HG03060 (cell line): Measurements from ENCODE around the gene MUC2.

Source experiments
- ATAC-seq: cut with Tn5 transposase; IDR thresholded peaks from one replicate; pipeline ENCODE4 v1.9.1; 2021; ENCODE audit warnings: low read depth, moderate number of reproducible peaks; ENCODE audit not compliant: unreplicated experiment

The MUC2 gene

DNA sequence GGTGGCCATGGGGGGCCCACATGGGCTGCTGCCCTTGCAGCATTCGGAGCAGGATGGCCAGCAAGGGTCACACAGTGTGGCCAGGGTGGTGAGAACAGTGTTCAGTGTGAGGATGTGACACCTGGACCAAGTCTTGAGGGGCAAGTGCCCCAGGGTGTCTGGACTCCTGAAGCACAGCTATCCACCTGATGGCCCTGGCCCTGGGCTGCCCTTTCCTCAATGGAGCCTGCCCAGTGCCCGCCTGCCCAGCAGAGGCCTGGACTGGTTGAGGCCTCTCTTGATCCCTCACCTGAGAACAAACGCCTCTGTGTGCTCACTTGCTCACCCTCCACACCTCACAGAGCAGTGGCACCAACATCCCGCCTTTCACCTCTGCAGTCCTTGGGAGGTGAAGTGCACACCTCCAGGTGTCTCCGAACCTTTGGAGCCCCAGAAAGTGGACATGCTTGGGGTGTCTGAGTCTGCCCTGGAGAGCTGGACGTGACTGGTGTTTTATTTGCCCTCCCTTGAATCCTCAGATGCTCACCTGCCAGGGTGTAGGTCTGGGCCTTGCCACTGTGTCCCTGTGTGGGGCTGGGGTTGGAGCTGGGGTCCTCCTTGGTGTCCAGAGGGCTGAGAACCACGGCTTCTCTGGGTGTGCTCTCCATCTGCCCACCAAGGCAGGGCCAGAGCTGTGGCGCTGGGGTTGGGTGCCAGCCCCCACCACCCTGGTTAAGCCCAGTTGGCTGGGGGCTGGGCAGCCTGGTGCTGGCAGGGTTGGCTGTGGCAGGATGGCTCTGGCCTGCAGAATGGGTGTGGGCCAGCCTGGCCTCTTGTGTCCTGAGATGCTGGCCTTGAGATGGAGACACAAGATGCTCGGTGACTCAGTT lies 3.8 kb upstream of the MUC2 start:
- ATAC-seq: no peak

DNA sequence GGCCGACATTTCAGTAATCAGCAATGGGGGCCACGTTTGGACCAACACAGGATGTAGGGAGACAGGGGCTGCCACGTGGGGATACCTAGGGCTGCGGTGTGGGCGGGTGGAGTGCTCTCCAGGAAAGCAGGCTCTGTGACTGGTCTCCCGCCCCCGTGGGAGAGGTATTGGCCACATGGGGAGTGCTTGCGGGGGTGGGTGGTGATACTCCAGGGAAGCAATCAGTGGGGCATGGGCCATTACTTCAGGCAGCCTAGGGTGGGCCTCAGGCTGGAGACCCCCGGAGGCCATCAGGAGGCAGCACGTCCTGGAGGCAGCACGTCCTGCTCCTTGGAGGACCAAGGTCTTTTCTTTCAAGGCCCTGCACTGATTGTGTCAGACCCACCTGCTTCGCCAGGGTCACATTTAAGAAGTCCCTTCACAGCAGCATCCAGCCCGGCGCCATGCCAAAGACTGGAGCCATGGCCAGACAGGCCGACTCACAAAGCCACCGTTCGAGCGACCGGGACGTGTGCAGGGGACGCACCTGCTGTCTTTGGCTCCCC lies 3.0 kb upstream of the MUC2 start:
- ATAC-seq: no peak

DNA sequence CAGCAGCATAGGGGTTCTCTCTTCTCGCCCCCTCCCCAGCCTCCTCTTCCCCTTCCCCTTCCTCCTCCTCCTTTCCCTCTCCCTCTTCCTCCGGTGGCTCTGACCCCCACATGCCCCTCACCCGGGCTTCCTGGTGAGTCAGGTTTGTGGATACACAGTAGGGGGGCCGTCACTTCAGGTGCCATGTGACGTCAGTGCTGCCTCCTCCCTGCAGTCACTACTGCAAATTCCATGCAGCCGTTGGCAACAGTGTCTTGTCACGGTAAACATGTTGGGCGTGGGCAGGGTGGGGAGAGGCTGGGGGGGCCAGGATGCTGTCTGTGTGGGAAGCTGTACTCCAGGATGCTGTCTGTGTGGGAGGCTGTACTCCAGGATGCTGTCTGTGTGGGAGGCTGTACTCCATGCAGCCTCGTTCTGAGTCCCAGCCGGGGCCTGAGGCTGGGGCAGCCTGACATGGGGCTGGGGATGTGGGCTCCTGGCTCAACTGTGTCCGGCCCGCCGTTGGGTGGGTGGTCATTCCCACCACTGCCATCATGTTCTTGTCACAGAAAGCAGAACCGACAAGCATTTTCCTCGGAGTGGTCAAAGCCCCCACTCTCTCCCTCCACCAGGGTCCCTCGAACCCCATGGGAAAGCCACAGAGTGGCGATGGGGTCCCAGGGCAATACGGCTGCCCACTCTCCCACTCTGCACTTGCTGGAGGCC lies 2.4 kb upstream of the MUC2 start:
- ATAC-seq: no peak

DNA sequence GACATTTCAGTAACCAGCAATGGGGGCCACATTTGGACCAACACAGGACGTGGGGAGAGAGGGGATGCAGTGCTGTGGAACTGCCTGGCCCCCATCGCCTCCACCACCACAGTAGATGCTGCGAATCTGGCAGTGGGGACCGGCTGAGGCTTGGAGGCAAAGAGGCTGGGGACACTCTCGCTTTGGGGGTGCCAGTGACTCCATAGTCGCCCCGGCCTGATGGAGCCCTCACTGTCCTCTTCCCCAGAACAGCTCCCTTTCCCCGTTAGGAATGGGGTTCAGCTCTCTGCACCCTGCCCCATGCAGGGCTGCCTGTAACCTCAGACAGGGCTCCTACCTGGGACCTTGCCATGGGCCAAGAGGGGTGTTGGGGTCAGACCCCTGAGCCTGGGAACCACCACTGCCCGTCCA lies 1.8 kb upstream of the MUC2 start:
- no peak for ATAC-seq

DNA sequence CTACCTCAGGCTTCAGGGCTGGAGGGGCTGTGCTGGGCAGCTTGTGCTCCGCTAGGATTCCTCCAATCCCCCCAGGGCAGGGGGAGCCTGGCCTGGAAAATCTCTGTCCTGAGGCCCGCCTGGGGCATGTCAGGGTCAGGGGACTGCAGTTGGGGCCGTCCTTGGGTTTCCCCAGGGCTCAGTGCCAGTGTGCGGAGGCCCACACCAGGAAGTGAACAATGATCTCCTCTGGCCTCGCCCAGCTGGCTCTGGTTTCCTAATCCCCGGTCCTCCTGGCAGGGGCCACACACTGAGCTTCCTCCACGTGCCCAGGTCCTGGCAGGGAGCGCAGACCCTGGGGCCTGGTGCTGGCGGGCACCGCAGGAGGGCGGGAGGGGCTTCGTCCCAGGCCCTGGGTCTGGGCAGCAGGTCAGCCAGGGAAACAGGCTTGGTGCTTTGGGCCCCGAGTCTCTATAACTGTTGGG lies 1.4 kb upstream of the MUC2 start:
- ATAC-seq: no peak

DNA sequence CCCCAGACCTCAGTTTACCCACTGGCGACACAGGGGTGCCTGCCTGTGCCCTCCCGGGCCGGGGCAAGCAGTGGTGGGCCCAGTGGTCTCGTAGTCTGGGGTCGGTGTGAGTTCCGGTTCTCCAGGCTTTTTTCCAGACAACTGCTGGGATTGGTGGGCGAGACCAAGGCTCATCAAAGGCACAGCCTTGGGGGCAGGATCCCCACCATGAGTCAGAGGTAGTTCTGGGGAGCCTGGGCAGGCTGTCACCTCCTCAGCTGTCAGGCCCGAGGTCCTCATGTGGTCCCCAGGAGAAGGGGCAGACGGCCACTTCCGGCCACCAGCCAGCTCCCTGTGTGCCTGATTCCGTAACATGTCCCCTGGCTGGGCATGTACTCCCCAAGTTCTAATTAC lies 827 bp upstream of the MUC2 start:
- ATAC-seq: no peak

DNA sequence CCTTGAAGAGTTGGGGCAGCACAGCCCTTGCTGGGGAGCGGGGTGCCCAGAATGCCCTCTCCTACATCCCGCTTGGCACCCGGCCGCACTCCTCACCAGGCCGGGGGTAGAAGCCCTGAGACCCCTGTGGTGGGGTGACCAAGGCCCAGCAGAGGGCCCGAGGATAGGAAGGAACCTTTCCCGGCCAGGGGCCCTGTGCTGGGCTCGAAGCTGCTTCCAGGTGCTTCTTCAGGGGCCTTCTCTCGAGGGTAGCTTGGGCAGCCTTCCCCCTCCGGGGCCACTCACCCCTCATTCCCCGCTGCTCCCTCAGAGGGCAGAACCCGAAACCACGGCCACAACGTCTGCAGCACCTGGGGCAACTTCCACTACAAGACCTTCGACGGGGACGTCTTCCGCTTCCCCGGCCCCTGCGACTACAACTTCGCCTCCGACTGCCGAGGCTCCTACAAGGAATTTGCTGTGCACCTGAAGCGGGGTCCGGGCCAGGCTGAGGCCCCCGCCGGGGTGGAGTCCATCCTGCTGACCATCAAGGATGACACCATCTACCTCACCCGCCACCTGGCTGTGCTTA lies 752 bp downstream of the MUC2 start:
- no peak for ATAC-seq

DNA sequence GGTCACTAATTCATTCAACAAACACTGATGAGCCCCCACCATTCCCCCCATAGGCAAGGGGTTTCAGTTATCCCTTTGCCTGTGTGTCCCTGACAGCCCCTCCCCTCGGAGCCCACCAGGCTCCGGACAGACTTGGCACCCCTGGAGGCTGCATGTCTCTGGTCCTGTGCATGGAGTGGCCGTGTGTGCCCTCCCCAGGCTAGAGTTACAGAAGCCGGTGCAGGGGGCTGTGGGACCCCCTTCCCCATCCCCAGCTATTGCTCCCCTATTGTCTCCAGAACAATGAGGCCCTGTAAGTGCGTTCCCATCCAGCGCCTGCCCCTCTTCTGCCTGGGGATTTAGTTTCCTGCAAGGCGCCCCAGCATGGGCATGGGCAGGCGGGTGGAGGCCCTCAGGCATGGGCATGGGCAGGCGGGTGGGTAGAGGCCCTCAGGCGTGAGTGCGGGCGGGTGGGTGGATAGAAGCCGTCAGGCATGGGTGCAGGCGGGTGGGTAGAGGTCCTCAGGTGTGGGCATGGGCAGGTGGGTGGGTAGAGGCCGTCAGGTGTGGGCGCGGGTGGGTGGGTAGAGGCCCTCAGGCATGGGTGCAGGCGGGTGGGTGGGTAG lies 1.5 kb downstream of the MUC2 start:
- no peak for ATAC-seq

DNA sequence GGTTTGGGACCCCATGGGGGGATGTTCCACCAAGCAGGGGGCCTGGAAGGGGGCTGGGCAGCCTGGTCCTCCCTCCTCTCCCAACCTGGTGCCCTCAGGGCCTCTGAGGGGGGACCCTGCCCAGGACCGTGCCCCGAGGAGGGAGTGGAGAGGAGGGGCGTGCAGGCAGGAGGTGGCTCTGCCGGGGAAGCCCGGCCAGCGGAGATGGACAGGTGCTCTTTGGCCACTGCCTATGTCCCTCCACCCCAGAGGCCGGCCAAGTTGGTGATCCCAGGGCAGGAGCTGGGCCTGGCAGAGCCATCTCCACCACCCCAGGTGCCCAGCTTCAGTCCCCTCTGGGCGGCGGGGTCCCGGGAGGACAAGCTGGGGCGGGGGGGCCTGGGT lies 2.4 kb downstream of the MUC2 start:
- no peak for ATAC-seq

DNA sequence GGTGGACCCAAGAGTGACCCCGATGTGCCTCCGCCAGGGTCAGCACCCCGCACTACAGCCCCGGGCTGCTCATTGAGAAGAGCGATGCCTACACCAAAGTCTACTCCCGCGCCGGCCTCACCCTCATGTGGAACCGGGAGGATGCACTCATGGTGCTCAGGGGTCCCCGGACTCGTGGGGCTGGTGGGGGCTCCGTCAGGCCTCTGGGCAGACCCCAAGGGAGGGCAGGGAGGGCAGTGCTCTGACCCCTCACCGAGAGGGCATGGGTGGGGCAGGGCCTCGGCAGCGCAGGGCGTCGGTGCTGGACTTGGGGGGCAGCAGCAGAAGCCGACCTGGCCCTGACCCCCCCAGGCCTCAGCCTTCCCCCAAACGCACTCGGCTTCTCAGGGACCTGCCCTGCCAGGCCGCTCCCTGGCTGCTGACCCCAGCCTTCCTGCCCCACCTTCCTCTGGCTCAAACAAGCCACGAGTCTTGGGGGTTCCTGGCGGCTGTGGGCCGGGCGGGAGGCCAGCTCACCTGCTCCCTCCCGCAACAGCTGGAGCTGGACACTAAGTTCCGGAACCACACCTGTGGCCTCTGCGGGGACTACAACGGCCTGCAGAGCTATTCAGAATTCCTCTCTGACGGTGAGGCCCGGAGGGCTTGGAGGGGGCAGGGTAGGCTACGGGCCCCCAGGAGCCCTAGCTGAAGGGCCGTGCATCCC lies 2.9 kb downstream of the MUC2 start:
- no peak for ATAC-seq

DNA sequence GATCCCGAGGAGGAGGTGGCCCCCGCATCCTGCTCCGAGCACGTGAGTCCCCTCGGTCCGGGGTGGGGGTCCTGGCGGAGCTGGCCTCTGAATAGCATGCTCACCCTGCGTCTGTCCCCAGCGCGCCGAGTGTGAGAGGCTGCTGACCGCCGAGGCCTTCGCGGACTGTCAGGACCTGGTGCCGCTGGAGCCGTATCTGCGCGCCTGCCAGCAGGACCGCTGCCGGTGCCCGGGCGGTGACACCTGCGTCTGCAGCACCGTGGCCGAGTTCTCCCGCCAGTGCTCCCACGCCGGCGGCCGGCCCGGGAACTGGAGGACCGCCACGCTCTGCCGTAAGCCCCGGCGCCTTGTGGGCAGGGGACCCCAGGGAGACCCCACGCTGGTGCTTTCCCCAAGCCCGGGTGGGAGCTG lies 3.5 kb downstream of the MUC2 start:
- ATAC-seq: no peak

DNA sequence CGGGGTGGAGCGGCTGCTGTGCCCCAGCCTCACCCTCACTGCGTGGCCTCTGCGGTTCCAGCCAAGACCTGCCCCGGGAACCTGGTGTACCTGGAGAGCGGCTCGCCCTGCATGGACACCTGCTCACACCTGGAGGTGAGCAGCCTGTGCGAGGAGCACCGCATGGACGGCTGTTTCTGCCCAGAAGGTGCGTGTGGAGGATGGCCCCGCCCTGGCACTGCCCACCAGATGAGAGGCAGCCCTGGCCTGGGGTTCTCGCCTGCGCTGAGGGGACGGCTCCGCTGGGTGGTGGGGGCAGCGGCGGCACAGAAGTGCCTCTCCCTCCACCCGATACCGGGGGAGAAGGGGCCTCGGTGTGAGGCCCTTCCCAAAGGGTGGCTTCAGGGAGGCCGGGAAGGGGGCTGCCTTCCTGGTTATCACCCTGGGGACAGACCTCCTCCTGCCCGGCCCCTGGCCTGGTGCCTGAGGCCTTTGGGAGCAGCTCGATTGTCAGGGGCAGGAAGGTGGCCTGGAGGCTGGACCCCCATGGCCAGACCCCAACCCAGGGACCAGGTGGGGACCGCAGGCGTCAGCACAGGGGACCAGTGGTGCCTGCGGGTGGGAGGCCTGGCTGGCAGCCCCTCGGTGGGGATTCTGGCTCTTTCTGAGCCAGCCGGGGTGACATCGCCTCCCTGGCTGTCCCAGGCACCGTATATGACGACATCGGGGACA lies 7.1 kb downstream of the MUC2 start:
- ATAC-seq: no peak

DNA sequence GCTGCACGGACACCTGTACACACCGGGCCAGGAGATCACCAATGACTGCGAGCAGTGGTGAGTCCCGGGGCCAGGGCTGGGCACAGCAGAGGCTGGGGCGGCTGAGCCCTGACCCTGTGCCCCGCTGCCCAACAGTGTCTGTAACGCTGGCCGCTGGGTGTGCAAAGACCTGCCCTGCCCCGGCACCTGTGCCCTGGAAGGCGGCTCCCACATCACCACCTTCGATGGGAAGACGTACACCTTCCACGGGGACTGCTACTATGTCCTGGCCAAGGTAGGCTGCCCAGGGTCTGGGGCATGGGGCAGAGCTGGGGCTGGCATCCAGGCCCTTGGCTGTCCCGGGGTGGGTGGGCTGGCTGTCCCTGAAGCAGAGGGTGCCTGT lies 7.7 kb downstream of the MUC2 start:
- no peak for ATAC-seq

DNA sequence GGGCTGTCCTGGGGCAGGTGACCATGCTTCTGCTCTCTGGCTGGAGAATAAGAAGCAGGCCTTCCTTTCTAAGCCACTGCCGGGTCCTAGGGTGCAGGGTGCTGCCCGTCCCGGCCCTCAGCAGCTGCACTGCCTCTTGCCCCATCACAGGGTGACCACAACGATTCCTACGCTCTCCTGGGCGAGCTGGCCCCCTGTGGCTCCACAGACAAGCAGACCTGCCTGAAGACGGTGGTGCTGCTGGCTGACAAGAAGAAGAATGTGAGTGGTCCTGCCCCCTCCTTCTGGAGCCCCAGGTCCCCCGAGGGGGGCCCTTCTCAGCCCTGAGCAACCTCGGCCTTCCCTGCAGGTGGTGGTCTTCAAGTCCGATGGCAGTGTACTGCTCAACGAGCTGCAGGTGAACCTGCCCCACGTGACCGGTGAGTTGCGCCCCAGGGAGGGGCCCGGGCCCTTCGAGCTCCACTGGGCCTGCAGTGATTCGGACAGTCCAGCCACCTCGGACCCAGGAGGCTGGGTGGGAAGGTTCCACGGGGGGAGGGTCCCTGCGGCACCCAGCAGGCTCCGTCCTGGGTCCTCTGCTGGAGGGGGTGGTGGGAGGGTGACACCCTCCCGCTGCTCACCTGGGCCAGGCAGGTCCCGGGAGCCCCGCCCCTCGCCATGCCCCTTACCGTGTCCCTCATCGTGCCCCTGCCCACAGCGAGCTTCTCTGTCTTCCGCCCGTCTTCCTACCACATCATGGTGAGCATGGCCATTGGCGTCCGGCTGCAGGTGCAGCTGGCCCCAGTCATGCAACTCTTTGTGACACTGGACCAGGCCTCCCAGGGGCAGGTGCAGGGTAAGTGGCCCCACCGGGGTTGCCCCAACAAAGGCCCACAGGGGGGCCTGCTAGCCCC lies 8.3 kb downstream of the MUC2 start:
- ATAC-seq: no peak

DNA sequence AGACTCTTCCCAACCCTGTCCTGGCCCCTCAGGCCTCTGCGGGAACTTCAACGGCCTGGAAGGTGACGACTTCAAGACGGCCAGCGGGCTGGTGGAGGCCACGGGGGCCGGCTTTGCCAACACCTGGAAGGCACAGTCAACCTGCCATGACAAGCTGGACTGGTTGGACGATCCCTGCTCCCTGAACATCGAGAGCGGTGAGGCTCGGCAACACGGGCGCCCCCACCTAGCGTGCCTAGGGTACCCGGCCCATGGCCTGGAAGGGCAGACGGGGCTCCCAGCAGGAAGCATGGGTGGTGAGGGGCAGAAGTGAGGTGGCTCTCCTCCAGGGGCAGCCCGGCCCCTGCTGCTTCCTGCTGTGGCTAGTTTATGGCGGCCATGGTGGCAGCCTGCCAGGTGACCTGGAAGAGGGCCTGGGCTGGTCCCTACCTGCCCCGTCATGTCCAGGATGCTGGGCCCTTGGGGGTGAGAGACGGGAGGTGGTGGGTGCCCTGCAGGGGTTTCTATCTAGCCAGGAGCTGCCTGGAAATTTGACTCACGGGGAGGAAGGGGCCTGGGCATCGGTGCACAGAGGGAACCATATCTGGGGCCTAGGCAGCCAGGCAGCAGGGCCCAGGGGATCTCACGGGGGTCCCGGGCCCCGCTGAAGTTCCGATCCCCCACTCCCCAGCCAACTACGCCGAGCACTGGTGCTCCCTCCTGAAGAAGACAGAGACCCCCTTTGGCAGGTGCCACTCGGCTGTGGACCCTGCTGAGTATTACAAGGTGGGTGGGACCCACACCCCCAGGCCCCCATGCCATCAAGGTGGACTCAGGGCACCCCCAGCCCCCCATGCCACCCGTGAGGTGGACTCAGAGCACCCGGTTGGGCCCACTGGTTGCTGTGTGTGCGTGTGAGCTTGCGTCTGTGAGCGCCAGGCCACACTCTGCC lies 9.2 kb downstream of the MUC2 start:
- ATAC-seq: no peak

DNA sequence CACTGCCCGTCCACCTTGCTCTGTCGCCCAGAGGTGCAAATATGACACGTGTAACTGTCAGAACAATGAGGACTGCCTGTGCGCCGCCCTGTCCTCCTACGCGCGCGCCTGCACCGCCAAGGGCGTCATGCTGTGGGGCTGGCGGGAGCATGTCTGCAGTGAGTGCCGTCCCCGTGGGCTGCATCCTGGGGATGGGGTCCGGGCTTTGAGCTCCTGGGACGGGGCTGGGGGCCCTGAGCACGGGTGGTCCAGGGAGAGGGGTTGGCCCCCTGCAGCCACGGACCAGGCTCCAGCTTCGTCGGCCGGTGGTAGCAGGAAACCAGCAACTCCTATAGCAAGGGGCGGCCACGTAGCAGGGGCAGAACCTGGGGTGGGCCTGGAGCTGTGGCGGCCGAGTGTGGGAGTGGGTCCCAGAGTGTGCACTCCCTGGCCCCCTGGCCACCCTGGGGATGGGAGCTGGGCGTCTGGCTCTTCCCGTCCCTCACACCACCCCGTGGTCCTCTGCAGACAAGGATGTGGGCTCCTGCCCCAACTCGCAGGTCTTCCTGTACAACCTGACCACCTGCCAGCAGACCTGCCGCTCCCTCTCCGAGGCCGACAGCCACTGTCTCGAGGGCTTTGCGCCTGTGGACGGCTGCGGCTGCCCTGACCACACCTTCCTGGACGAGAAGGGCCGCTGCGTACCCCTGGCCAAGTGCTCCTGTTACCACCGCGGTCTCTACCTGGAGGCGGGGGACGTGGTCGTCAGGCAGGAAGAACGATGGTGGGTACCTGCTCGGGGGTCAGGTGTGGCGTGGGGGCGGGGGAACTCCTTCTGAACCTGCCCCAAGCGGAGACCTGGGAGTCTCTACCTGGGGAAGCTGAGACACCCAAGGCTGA lies 10.1 kb downstream of the MUC2 start:
- no peak for ATAC-seq
